Measurements from ENCODE around the gene JAM3. TPM values are rescaled to one million over a fixed set of nuclear protein-coding genes. Genes with fewer than 3 reads are reported as not detected.
"Not testable (repeated sequence)": the region's sequence is repeated elsewhere in the genome, so short reads cannot be mapped to it uniquely, and the experiment has no call there.

Gene JAM3
- total RNA-seq, 2 donors from 2014 or later: 9.6 to 13.2 TPM

GRCh38 chr11:134173296-134173695 is 104.4 kb downstream of the JAM3 start:
- intact Hi-C loops (cut with DNase I): no loop called here
- Histone ChIP-seq H3K27ac (no peak overlapping the region), H3K4me1 (no peaks in the 10 kb centered on the region), H3K4me3 (no peak overlapping the region), H3K36me3 (replicated peaks in 1 of 2; ENCODE audit: insufficient read depth in 1 of 2, low read depth in 2 of 2) (peaks cover 3 to 8% of the 10 kb centered on the region in 2 donors), H3K27me3 (no peaks in the 10 kb centered on the region), H3K9me3 (no peaks in the 10 kb centered on the region)
- TF ChIP-seq POLR2A (IDR thresholded peaks at IDR 0.05): no peak
- no peak for TF ChIP-seq CTCF (IDR thresholded peaks at IDR 0.05)
- DNase-seq (no peak), ATAC-seq (no peak)
- 94% methylated on average over 5 of the region's 5 CpGs; no CpG with 5 or more reads in 1 of the 2 donors for WGBS, 2 donors

- H3K36me3 ChIP-seq (replicated peaks in 1 of 2; ENCODE audit: insufficient read depth in 1 of 2, low read depth in 2 of 2): peaks cover 0 to 11% of the 10 kb centered on the region in 2 donors
- 93 to 94% methylated on average over 13 of the region's 13 CpGs for WGBS, 2 donors
These were observed 107.4 kb downstream of the JAM3 start for GRCh38 chr11:134176284-134176683.

DNA sequence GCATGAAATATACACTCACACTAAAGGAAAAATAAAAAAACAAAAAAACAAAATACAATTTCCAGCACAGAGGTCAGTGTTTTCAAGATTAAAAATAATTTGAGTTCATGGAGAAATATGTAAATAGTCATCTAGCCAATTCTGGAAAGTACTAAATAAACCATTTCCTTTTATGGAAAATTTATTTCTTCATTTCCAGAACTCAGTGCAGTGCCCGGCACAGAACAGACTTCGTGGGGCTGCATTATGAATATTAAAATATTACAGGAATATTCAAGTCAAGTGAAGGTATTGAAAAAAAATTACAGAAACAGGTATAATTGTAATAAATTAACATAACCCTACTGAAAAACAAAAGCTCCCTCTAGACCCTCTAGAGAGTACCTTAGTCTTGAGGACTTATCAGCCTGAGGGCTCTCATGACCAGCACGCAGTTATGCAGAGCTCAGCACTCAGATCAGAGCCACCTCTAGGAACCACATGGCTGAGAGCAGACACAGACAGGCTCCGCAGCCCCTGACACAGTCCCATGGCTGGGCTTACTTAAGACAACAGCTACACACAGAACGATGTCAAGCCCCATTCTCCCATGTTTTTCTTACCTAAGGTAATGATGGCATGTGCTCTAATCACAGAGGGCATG is 109.3 kb downstream of the JAM3 start:
- intact Hi-C loops (cut with DNase I): no loop called here
- H3K27me3 ChIP-seq: no peaks in the 10 kb centered on the region
- ATAC-seq (no peak), DNase-seq (no peak)
- peaks cover 0 to 11% of the 10 kb centered on the region in 2 donors for H3K36me3 ChIP-seq (replicated peaks in 1 of 2; ENCODE audit: insufficient read depth in 1 of 2, low read depth in 2 of 2)
- H3K4me1 ChIP-seq: no peaks in the 10 kb centered on the region
- 87 to 93% methylated on average over 5 of the region's 5 CpGs for WGBS, 2 donors
- no peak for TF ChIP-seq POLR2A (IDR thresholded peaks at IDR 0.05)
- no peak for TF ChIP-seq CTCF (IDR thresholded peaks at IDR 0.05)
- no peak overlapping the region for H3K27ac ChIP-seq
- no peaks in the 10 kb centered on the region for H3K9me3 ChIP-seq
- no peak overlapping the region for H3K4me3 ChIP-seq

More at GRCh38 chr11:134176284-134176683, 107.4 kb downstream of the JAM3 start:
- no peaks in the 10 kb centered on the region for H3K27me3 ChIP-seq
- no peak for DNase-seq
- no peak for TF ChIP-seq POLR2A (IDR thresholded peaks at IDR 0.05)
- no peak for TF ChIP-seq CTCF (IDR thresholded peaks at IDR 0.05)
- ATAC-seq: no peak
- no peak overlapping the region for H3K4me3 ChIP-seq
- no peak overlapping the region for H3K27ac ChIP-seq
- intact Hi-C loops (cut with DNase I): no loop called here
- H3K4me1 ChIP-seq: no peaks in the 10 kb centered on the region
- no peaks in the 10 kb centered on the region for H3K9me3 ChIP-seq

DNA sequence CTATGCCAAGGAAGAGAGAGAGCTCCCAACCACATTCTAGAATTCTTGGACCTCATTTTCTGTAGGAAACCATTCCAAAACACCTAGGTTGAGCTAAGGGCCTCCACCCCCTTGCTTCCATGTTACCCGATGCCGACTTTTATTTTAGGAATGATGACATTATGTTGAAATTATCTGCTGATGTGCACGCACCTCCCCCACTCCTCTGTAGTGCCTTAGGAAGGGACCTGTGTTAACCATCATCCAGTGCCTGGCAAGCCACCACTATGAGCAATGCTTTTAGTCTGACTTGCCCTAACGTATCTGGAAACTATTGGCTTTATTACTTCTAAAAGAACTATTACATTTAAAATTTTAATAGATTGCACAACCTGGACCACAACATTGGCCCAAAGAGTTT is 112.8 kb downstream of the JAM3 start:
- no peak for ATAC-seq
- H3K27me3 ChIP-seq: no peaks in the 10 kb centered on the region
- 86 to 88% methylated on average over 4 of the region's 4 CpGs for WGBS, 2 donors

DNA sequence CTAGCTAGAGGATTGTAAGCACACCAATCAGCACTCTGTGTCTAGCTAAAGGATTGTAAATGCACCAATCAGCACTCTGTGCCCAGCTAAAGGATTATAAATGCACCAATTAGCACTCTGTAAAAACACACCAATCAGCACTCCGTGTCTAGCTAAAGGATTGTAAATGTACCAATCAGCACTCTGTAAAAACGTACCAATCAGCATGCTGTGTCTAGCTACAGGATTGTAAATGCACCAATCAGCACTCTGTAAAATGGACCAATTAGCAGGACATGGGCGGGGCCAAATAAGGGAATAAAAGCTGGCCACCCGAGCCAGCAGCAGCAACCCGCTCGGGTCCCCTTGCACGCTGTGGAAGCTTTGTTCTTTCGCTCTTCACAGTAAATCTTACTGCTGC is 119.2 kb downstream of the JAM3 start:
- ATAC-seq; H3K4me1 ChIP-seq; intact Hi-C loops (cut with DNase I); DNase-seq; H3K27ac ChIP-seq; H3K27me3 ChIP-seq; H3K9me3 ChIP-seq; H3K4me3 ChIP-seq; H3K36me3 ChIP-seq (replicated peaks in 1 of 2; ENCODE audit: insufficient read depth in 1 of 2, low read depth in 2 of 2): not testable (repeated sequence)
- WGBS, 2 donors: 97 to 99% methylated on average over 8 of the region's 8 CpGs

More for the DNA sequence above, 112.8 kb downstream of the JAM3 start:
- no peaks in the 10 kb centered on the region for H3K9me3 ChIP-seq
- H3K4me3 ChIP-seq: no peak overlapping the region
- no peak for TF ChIP-seq CTCF (IDR thresholded peaks at IDR 0.05)
- no peak for TF ChIP-seq POLR2A (IDR thresholded peaks at IDR 0.05)
- peaks cover 0 to 13% of the 10 kb centered on the region in 2 donors for H3K36me3 ChIP-seq (replicated peaks in 1 of 2; ENCODE audit: insufficient read depth in 1 of 2, low read depth in 2 of 2)
- H3K27ac ChIP-seq: no peak overlapping the region
- intact Hi-C loops (cut with DNase I): no loop called here
- DNase-seq: no peak
- no peaks in the 10 kb centered on the region for H3K4me1 ChIP-seq
